HG03064 (cell line): Measurements from ENCODE around the gene VSTM1.

Experiments used
- ATAC-seq: cut with Tn5 transposase; IDR thresholded peaks from one replicate; pipeline ENCODE4 v1.9.1; 2021; ENCODE audit warnings: low read depth; ENCODE audit not compliant: unreplicated experiment

Gene VSTM1

DNA sequence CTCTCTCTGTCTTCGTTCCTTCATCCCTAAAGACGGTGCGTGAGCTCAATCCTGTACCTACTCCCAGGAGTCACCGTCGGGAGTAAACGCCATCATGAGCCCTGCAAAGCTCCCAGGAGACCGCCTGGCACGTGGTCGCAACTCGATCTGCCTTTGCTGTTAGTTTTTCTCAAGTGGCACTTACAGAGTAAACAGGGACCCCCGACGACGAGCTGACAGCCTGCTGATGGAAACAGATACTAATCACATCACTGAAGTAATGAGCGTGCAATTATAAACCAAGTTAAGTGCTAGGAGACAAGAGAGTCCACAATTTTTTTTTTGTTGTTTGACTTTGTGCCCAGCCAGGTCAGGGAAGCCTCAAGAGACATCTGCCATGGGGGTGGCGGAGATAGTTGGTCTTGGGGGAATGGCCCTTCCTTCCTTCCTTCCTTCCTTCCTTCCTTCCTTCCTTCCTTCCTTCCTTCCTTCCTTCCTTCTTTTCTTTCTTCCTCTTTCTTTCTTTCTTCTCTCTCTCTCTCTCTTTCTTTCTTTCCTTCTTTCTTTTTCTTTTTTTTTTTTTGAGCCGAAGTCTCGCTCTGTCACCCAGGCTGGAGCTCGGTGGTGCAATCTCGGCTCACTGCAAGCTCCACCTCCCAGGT lies 48.7 kb downstream of the VSTM1 start:
- no peak for ATAC-seq

DNA sequence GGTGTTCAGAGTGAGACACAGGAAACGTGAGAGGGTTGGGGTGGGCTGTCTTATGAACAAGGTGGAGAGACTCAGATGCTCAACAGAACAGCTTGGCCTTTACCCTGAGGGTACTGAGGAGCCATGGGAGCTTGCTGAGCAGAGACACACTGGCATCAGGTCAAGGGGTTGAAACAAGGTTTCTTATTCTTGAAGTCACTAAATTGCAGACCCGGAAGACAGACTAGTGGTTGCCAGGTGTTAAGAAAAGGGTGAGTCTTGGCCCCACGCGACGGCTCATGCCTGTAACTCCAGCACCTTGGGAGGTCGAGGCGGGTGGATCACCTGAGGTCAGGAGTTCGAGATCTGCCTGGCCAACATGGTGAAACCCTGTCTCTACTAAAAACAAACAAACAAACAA lies 49.8 kb downstream of the VSTM1 start:
- no peak for ATAC-seq

DNA sequence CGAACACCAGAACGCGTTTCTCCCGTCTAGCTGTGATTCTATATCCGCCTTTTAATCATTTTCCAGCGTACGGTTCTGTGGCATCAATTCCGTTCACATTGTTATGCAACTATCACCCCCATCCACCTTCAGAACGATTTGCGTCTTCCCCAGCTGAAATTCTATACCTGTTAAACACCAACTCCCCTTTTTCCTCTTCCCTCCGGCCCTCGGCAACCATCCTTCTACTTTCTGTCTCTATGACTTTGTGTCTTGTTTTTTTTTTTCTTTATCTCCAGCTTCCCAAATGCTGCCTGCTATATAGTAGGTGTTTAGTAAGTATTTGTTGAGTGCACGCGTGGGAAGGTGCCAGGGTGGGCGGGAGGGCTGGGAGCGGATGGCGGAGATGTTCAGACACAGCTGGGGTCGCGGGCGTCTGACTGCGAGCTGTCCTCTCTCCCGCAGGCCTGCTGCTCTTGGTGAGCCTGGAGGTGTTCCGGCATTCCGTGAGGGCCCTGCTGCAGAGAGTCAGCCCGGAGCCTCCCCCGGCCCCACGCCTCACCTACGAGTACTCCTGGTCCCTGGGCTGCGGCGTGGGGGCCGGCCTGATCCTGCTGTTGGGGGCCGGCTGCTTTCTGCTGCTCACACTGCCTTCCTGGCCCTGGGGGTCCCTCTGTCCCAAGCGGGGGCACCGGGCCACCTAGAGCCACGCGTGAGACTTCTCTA lies 52.0 kb downstream of the VSTM1 start:
- ATAC-seq: no peak

DNA sequence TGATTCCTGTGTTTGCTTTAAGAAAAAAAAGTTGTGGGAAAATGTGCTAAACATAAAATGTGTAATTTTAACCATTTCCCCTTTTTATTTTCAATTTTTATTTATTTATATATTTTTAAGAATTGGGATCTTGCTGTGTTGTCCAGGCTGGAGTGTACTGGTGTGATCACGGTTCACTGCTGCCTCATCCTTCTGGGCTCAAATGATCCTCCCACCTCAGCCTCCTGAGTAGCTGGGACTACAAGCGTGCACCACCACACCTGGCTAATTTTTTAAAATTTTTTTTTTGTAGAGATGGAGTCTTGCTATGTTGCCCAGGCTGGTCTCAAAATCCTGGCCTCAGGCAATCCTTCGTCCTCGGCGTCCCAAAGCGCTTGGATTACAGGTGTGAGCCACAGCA lies 53.2 kb downstream of the VSTM1 start:
- no peak for ATAC-seq

DNA sequence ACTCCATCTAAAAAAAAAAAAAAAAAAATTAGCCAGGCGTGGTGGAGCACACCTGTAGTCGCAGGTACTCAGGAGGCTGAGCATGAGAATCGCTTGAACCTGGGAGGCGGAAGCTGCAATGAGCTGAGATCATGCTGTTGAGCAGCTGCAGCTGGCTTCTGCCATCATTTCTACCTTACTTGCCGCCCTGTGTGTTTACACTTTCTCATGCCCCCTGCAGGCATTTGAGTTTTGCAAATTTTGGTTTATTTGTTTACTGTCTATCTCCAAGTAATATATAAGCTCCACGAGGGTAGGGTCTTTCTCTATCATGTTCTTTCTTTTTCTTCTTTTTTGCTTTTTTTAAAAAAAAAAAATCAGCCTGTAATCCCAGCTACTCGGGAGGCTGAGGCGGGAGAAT lies 54.3 kb downstream of the VSTM1 start:
- no peak for ATAC-seq

DNA sequence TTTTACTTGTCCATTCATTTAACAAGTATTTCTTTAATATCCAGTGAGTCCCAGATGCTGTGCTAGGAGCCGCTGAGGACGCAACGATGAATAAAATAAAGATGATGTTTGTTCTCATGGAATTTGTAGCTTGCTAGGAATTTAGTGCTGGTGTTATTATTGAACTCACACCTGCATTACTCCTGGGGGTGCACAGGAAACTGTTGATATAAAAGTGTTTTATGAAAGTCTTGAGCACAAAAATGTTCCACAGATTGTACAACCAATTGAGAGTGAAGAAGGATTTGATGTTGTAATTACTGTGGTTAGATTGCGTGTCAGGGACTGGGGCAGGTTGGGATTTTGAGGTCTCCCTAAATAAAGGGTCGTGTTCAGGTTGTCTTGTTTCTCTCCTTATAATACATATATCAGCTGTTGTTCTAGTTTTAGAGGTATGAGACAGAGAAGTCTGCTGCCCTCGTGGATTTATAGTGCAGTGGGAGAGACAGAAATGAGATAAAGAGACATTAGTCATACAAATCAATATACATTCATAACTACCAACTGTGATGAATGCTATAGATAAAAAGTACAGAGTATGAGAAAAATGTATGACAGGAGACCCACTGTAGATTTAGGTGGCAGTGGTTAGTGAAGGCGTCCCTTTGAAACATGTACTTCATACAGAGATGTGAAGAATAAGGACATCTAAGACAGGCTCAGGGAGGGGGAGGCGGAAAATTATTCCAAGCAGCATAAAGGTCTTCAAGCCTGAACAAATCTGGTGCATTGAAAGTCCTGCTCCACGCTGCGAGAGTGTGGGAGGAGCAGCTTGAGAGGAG lies 61.0 kb downstream of the VSTM1 start:
- ATAC-seq: no peak

DNA sequence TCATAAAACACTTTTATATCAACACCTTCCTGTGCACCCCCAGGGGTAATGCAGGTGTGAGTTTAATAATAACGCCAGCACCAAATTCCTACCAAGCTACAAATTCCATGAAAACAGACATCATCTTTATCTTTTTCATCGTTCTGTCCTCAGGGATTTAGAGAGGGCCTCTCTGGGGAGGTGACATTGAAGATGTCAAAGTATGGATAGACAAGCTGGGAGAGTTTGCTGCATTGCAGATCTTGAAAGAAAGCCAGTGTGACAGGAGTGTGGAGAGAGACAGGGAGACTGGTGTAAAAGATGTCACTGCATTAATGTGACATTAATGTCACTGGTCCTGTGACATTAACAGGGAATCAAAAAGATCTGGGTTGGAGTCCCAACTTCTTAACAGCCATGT lies 62.2 kb downstream of the VSTM1 start:
- ATAC-seq: no peak

DNA sequence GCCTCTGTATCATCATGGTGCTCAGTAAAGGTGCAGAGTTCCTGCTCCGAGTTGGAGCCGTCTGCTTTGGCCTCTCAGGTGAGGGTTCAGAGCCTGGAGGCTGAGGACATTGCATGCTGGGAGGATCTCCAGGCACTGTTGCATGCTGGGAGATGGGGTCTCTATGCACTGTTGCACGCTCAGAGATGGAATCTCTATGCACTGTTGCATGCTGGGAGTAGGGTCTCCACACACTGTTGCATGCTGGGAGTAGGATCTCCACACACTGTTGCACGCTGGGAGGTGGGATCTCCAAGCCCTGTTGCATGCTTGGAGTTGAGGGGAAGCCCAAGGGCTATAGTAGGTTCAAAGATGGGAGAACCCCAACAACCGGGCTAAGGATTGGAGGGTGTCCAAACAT lies 64.0 kb downstream of the VSTM1 start:
- no peak for ATAC-seq

DNA sequence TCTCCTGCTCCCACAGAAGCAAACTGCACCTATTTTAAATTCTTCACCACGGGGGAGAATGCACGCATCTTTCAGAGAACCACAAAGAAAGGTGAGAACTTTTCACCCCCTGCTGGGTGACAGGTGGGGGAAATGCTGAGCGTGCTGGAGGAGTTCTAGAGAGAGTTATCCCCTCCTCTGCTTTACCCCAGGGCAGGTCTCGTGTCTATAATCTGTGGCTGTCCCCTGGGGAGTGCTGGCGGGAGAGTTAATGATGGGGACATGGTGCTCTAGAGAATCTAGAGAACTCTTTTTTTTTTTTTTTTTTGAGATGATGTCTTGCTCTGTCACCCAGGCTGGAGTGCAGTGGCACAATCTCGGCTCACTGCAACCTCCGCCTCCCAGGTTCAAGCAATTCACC lies 65.5 kb downstream of the VSTM1 start:
- ATAC-seq: no peak

DNA sequence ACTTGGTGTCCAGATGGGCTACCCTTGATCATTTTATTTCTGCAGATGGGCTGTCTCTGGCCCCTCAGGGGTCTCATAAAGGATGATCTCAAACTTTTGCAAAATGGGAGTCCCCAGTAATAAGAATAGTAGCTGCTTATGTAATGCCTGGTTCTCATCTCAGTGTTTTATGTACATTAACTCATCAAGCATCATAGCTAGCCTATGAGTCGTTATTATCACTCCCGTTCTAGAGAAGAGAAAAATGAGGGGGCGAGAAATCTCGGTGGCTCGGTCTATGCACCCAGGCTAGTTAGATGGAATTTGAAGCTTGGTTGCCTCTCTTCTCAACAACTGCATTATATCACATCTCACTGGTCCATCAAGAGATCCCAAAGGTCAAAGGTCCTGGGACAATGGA lies 68.9 kb downstream of the VSTM1 start:
- ATAC-seq: no peak

DNA sequence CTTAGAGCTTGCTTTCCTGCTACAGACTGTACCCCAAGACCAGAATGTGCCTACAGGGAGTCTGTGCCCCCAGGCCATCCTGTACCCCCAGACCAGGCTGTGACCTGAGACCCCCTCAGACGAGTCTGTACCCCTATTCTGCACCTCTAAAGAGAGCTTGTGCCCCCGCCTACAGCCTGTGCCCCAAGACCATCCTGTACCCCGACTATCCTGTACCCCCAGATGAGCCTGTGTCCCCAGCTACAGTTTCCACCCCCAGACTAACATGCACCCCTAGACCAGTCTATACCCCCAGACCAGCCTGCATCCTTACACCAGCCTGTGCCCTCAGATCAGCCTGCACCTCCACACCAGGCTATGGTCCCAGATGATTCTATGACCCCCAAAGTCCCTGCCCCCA lies 70.2 kb downstream of the VSTM1 start:
- no peak for ATAC-seq

DNA sequence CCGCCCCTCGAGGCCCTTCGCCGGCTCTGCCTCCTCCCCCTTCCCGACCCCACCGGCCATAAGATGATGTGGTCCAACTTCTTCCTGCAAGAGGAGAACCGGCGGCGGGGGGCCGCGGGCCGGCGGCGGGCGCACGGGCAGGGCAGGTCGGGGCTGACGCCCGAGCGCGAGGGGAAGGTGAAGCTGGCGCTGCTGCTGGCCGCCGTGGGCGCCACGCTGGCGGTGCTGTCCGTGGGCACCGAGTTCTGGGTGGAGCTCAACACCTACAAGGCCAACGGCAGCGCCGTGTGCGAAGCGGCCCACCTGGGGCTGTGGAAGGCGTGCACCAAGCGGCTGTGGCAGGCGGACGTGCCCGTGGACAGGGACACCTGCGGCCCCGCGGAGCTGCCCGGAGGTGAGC lies 70.9 kb downstream of the VSTM1 start:
- ATAC-seq: no peak

DNA sequence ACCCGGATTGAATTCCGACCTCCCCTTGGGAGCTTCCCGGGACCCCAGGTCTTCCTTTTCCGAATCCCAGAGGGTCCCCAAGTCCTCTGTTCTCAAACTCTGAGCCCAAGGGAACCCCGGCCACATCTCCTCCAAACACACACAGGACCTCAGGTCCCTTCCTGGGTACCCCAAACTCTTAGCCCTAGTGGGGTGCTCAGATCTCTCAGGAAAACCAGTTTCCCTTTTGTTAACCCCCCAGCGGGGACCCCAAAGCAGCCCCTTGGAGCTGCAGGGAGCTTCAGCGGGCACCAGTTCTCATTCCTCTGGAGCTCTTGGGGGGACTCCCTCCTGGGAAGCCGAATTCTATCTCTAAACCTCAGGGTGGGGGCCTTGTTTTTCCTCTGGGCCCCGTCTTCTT lies 71.5 kb downstream of the VSTM1 start:
- ATAC-seq: no peak

DNA sequence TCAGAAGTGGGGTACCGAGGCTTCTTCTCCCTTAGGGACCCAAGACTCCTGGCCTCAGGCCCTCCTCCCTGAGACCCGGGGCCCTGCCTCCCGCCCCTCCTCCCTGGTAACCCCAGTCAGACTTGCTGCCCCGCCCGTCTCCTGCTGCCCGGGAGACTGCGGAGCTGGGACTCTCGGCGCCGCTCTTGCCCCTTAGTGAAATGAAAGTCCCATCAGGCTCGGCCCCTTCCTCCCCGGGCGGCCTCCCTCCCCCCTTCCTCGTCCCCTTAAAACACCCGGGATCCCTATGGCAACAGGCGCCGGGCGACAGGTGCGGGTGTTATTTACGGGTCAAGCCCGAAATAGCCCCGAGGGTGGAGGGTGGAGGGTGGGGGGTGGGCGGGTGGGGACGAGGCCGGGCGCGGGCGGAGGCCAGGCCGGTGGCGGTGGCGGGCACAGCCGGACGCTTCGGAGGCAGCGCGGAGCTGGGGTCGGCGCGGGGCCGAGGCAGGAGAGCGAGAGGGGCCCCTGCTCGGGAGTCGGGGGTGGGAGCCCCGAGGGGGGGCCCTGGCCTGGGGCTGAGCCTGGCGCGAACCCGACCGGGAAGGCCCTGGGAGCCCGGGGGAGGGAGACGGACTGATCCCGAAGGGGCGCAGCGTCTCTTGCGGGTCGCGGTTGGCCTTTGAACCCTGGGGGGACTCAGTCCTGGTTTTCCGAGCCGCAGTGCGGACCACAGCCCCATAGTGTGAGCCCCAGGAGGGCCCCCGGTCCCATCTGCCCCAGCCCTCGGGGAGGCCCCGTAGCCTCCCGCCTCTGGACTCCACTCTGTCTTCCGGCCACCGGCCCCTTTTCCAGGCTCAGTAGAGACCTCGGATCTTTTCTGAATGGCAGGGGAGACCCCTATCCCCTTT lies 72.2 kb downstream of the VSTM1 start, which contains the start of gene CACNG6:
Gene CACNG6 (plus strand): TSS at position 414 of the 890 bp plus-strand sequence. CDS start 1,241 bp downstream, outside the sequence.
- no peak for ATAC-seq
